ENCODE results near the gene RPLP1.

RPLP1 gene

DNA sequence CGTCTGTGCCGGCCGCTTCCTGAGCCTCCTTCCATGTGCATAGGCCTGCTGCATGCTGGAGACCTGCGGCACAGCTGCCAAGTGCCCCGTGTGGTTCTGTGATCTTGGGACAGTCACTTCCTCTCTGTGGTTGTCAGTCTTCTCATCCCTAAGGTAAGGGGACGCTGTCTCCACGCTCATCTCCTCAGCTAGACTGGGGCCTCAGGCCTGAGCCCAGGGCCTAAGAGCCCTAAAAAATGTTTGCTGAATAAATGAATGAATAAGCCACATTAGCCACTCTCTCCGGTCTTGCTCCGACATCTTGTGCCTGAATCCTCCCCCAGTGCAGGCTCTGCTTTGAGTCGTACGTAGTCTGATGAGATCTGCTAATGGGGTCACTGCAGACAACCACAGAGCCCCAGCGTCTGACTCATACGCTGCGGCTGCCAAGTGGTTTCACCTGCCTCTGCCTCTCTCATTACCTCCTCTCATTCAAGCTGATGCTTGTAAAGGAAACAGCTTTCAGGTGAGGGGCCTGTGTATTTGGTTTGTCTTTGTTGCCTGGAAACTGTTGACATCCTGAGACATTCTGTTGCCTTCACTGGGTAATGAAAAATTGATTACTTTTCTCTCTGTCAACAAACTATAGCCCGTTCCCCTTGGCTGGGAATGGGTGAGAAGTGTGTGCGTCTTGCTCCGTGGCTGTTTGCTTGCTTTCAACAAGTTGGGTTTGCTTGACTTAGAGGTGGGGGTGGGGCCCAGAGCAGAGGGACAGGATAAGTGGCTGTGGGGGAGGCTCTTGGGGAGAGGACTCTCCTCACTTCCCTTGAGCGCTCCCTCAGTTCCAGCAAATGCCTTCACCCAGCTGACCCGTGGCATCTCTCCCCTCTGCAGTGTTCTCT, 15.9 kb downstream of the RPLP1 start:
- TF ChIP-seq CTCF (IDR thresholded peaks at IDR 0.05; ENCODE audit: insufficient read depth, missing control alignments): no peak
- DNase-seq (ENCODE audit: insufficient read length, low spot score): no peak
- FAIRE-seq: no peak

GRCh38 chr15:69469467-69470201, 17.0 kb downstream of the RPLP1 start:
- DNase-seq (ENCODE audit: insufficient read length, low spot score) (no peak), FAIRE-seq (no peak)
- no peak for TF ChIP-seq CTCF (IDR thresholded peaks at IDR 0.05; ENCODE audit: insufficient read depth, missing control alignments)

DNA sequence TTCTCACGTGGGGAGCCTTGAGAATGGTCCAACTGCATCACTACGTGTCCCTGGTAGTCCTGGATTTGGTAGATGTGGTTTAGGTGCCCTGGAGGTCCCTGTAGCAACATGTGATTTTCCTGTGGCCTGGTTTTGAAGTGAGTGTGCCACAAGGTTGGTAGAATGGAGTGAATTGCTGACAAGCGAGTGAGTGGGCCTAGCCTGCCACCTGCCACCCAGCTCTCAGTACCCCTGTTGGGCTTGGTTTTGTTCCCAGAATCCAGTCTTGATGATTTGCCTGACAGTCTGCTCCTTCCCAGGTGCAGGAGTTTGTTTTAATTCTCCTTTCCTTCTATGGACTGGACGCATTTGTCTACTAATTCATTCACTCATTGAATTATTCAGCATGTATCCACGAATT, 19.4 kb downstream of the RPLP1 start:
- TF ChIP-seq CTCF (IDR thresholded peaks at IDR 0.05; ENCODE audit: insufficient read depth, missing control alignments): no peak
- no peak for DNase-seq (ENCODE audit: insufficient read length, low spot score)
- no peak for FAIRE-seq

DNA sequence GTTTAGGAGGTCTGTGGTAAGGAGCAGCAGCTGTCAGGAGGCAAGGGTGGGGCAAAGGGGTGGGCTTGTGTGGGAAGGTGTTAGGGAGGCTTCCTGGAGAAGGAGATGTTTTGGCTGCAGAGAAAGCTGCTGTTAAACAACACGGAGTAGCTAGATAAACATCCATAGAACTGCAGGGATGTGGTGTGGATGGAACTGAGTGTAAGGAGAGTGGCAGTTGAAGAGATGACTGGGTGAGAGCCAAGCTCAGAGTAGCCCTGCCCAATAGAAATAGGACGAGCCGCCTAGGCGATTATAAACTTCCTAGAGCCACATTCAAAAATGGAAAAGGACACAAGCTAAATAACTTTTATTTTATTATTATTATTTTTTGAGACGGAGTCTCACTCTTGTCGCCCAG, 19.9 kb downstream of the RPLP1 start:
- no peak for TF ChIP-seq CTCF (IDR thresholded peaks at IDR 0.05; ENCODE audit: insufficient read depth, missing control alignments)
- no peak for DNase-seq (ENCODE audit: insufficient read length, low spot score)
- no peak for FAIRE-seq

DNA sequence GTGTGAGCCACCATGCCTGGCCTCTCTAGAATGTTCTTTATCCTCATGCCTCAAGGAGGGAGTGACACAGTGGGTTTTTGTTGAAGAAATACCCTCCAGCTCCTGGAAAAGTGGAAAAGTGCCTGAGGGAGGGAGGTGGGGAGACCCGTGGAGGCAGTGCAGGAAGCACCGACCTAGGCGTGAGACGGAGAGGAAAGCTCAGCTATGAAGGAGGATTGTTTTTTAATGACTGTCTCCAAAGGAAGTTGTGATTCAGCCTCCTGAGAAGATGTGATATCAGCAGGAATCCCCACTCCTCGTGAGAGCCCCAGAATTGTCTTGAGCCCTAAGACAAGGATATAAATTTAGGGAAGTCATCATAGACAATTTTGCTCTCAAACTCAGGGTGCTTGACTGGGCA, 21.7 kb downstream of the RPLP1 start:
- no peak for DNase-seq (ENCODE audit: insufficient read length, low spot score)
- FAIRE-seq: no peak

DNA sequence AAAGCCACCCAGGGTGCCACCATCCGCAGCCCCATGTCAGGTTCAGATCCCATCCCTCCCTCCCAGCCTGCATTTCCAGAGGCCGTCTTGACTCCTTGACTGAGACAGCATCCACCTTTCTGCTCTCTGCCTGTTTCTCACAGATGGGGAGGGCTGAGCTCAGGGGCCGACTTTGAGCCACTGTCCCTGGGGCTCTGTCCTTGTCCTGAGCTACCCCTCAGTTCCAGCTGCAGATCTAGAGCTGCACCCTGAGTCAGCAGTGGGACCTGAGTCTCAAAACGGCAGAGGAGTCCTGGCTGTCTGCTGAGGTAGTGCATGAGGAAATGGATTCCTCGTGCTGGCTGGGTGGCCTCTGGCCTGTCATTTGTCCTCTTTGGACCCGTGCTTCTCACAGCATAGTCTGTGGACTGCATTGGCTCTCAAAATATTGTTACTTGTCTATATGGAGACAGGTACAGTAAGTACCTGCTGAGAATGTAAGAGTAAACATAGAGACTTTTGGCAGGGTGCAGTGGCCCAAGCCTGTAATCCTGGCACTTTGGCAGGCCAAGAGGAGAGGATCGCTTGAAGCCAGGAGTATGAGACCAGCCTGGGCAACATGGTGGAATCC, 22.3 kb downstream of the RPLP1 start:
- TF ChIP-seq CTCF (IDR thresholded peaks at IDR 0.05; ENCODE audit: insufficient read depth, missing control alignments): no peak
- DNase-seq (ENCODE audit: insufficient read length, low spot score) (no peak), FAIRE-seq (no peak)

More for the DNA sequence above, 21.7 kb downstream of the RPLP1 start:
- TF ChIP-seq CTCF (IDR thresholded peaks at IDR 0.05; ENCODE audit: insufficient read depth, missing control alignments): no peak
